Neural cell (in vitro differentiated cells): ENCODE measurements around the gene RNLS.

Experiments used
- CTCF ChIP-seq: fragments of 450-650 bp; IDR thresholded peaks from 2 replicates; pipeline ENCODE4 v1.5.1; 2014; ENCODE audit warnings: antibody characterized with exemption, mild to moderate bottlenecking, moderate library complexity; ENCODE audit not compliant: poor library complexity, severe bottlenecking
- EP300 ChIP-seq: fragments of 450-650 bp; conservative IDR thresholded peaks from 2 replicates; pipeline ENCODE4 v1.6.1; 2014; ENCODE audit warnings: antibody characterized with exemption, mild to moderate bottlenecking, moderate library complexity; ENCODE audit not compliant: poor library complexity, severe bottlenecking
- EZH2 ChIP-seq: fragments of 200-600, 300-800 bp; shearing (Covaris generic), sonication (generic); IDR thresholded peaks from 2 replicates; pipeline ENCODE4 v1.6.1; 2014; ENCODE audit warnings: antibody characterized with exemption, low read length, borderline replicate concordance, mild to moderate bottlenecking; ENCODE audit not compliant: insufficient read depth, poor library complexity, severe bottlenecking
- RAD21 ChIP-seq: fragments of 450-650 bp; conservative IDR thresholded peaks from 2 replicates; pipeline ENCODE4 v1.6.1; 2014; ENCODE audit warnings: antibody characterized with exemption, mild to moderate bottlenecking, moderate library complexity
- TAF1 ChIP-seq: IDR thresholded peaks from 2 replicates; pipeline ENCODE4 v1.6.1; 2012; ENCODE audit warnings: low read depth
- TF ChIP-seq, protein P1 (sequence below): IDR thresholded peaks from 2 replicates; pipeline ENCODE4 v1.6.1; 2012; ENCODE audit warnings: borderline replicate concordance

DNA sequence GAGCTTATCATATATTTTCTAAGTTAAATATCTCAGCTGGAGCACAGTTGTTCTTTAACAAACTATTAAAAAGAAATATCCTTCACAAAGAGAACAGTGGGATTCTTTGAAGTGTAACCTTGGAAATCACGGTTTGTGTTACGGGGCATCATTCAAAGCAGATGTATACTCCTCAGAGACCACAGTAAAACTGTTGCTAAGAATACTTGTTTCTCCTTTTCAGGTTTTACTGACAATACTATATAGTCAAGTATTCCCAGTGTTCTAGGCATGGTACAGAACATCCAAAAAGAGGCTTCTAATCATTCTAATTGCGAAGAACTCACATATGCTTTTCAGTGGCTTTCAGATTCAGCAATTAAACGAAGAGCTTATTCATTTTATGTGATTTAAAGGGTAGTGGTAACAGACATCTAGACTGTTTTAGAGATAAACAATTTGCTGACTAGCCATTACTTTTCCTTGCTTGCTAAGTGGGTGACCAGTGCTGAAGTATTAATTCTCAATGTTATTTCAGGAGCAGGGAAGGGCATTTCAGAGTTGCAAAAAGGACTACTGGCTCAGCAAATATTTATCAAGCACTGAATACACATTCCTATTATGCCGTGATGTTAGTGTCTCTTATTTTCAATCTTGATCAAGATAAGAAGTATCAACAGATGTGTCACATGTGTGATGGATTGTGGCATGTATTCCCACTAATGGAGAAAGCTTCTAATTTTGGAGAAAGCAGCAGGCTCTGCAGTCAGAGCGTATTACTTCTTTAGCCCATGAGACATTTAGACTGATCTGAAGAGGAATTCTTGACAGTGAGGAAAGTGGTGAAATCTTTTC is 236.8 kb downstream of the RNLS start:
- no peak for TF ChIP-seq RAD21
- TF ChIP-seq CTCF, result no peak
- TF ChIP-seq TAF1, result no peak
- TF ChIP-seq EP300, result no peak
- no peak for TF ChIP-seq EZH2
- TF ChIP-seq, protein P1, sequence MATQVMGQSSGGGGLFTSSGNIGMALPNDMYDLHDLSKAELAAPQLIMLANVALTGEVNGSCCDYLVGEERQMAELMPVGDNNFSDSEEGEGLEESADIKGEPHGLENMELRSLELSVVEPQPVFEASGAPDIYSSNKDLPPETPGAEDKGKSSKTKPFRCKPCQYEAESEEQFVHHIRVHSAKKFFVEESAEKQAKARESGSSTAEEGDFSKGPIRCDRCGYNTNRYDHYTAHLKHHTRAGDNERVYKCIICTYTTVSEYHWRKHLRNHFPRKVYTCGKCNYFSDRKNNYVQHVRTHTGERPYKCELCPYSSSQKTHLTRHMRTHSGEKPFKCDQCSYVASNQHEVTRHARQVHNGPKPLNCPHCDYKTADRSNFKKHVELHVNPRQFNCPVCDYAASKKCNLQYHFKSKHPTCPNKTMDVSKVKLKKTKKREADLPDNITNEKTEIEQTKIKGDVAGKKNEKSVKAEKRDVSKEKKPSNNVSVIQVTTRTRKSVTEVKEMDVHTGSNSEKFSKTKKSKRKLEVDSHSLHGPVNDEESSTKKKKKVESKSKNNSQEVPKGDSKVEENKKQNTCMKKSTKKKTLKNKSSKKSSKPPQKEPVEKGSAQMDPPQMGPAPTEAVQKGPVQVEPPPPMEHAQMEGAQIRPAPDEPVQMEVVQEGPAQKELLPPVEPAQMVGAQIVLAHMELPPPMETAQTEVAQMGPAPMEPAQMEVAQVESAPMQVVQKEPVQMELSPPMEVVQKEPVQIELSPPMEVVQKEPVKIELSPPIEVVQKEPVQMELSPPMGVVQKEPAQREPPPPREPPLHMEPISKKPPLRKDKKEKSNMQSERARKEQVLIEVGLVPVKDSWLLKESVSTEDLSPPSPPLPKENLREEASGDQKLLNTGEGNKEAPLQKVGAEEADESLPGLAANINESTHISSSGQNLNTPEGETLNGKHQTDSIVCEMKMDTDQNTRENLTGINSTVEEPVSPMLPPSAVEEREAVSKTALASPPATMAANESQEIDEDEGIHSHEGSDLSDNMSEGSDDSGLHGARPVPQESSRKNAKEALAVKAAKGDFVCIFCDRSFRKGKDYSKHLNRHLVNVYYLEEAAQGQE, result no peak
